BLaER1 (cell line): Measurements from ENCODE around the gene SCTR.

Experiments used
- H3K27ac ChIP-seq: shearing (Covaris generic); formaldehyde crosslinking; 2 replicates; pipeline ENCODE4 v1.8.1; 2022
- H3K27me3 ChIP-seq: shearing (Covaris generic); formaldehyde crosslinking; 2 replicates; pipeline ENCODE4 v1.8.1; 2022
- H3K36me3 ChIP-seq: shearing (Covaris generic); formaldehyde crosslinking; 2 replicates; pipeline ENCODE4 v1.8.1; 2022
- H3K4me1 ChIP-seq: shearing (Covaris generic); formaldehyde crosslinking; 2 replicates; pipeline ENCODE4 v1.8.1; 2022
- H3K4me2 ChIP-seq: shearing (Covaris generic); formaldehyde crosslinking; 2 replicates; pipeline ENCODE4 v1.8.1; 2022
- H3K4me3 ChIP-seq: shearing (Covaris generic); formaldehyde crosslinking; 2 replicates; pipeline ENCODE4 v1.8.1; 2022
- H3K9ac ChIP-seq: shearing (Covaris generic); formaldehyde crosslinking; 2 replicates; pipeline ENCODE4 v1.8.1; 2022
- H3K9me3 ChIP-seq: shearing (Covaris generic); formaldehyde crosslinking; 2 replicates; pipeline ENCODE4 v1.8.1; 2022
- H4K20me1 ChIP-seq: shearing (Covaris generic); formaldehyde crosslinking; 2 replicates; pipeline ENCODE4 v1.8.1; 2022
- Cebpa-rat ChIP-seq: shearing (Covaris generic); IDR thresholded peaks from 2 replicates; pipeline ENCODE4 v1.8.1; 2022

Gene SCTR

GRCh38 chr2:119512946-119513345, 11.3 kb downstream of the SCTR start:
- no peak overlapping the region for H3K27ac ChIP-seq
- no peak overlapping the region for H3K4me2 ChIP-seq
- no peaks in the 10 kb centered on the region for H3K9me3 ChIP-seq
- H4K20me1 ChIP-seq = no peaks in the 10 kb centered on the region
- no peaks in the 10 kb centered on the region for H3K27me3 ChIP-seq
- no peak overlapping the region for H3K9ac ChIP-seq
- H3K4me3 ChIP-seq = no peak overlapping the region
- TF ChIP-seq Cebpa-rat = no peak
- H3K36me3 ChIP-seq = no peaks in the 10 kb centered on the region
- no peaks in the 10 kb centered on the region for H3K4me1 ChIP-seq

DNA sequence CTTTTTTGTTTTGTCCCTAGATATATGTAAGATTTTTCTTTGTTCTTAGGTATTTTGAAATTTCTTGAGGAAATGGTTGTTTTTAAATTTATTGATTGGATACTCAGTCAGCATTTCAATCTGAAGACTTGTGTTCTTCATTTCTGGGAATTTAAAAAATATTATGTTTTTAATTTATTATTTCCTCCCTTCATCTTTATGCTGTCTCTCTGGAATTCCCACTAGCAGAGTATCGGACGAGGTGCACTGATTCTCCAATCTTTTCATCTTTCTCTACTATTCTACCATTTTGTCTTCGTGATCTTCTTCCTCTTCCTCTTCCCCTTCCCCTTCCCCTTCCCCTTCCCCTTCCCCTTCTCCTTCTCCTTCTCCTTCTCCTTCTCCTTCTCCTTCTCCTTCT, 12.3 kb downstream of the SCTR start:
- no peak for TF ChIP-seq Cebpa-rat
- H3K4me1 ChIP-seq = no peaks in the 10 kb centered on the region
- no peak overlapping the region for H3K9ac ChIP-seq
- H3K4me2 ChIP-seq = no peak overlapping the region
- no peaks in the 10 kb centered on the region for H3K27me3 ChIP-seq
- H3K27ac ChIP-seq = no peak overlapping the region
- no peaks in the 10 kb centered on the region for H3K9me3 ChIP-seq
- H4K20me1 ChIP-seq = no peaks in the 10 kb centered on the region
- no peak overlapping the region for H3K4me3 ChIP-seq
- H3K36me3 ChIP-seq = no peaks in the 10 kb centered on the region

- Histone ChIP-seq H3K27me3 (no peaks in the 10 kb centered on the region), H3K4me3 (no peak overlapping the region), H3K4me1 (no peaks in the 10 kb centered on the region), H3K27ac (no peak overlapping the region), H3K36me3 (no peaks in the 10 kb centered on the region), H3K4me2 (no peak overlapping the region), H3K9ac (no peak overlapping the region), H3K9me3 (peaks cover 4% of the 10 kb centered on the region; the same call in 1 of the 2 replicates), H4K20me1 (no peaks in the 10 kb centered on the region)
- TF ChIP-seq Cebpa-rat = no peak
Measured at GRCh38 chr2:119508756-119509155, 15.5 kb downstream of the SCTR start.

- TF ChIP-seq Cebpa-rat = no peak
- Histone ChIP-seq H3K4me3 (no peak overlapping the region), H3K9ac (no peak overlapping the region), H3K4me2 (no peak overlapping the region), H3K36me3 (no peaks in the 10 kb centered on the region), H3K27me3 (no peaks in the 10 kb centered on the region), H3K9me3 (peaks cover 13% of the 10 kb centered on the region), H4K20me1 (no peaks in the 10 kb centered on the region), H3K27ac (no peak overlapping the region), H3K4me1 (no peaks in the 10 kb centered on the region)
Measured at GRCh38 chr2:119496682-119497081, 27.6 kb downstream of the SCTR start.

DNA sequence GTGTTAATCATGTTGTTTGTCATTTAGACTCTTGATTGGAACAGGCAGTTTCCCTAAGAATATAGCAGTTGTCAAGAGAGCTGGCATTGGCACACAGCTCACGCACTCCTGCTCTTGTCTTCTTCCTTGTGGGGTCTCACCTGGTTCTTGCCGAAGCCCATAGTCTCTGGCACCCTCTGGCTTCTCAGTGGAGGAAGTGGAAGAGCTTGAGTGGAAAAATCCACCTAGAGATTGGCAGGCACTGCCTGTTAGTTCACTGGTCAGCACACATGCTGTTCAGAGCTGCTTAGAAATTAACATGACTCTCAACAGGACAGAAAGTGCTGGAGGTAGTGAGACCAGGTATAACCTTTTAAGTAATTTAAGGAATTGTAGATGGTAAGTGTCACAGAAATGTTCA, 28.3 kb downstream of the SCTR start:
- Histone ChIP-seq H3K4me3 (no peak overlapping the region), H3K9me3 (peaks cover 9% of the 10 kb centered on the region; the same call in 1 of the 2 replicates), H3K27me3 (no peaks in the 10 kb centered on the region), H3K27ac (no peak overlapping the region), H3K4me2 (no peak overlapping the region), H4K20me1 (no peaks in the 10 kb centered on the region), H3K9ac (no peak overlapping the region), H3K4me1 (no peaks in the 10 kb centered on the region), H3K36me3 (no peaks in the 10 kb centered on the region)
- no peak for TF ChIP-seq Cebpa-rat

- H4K20me1 ChIP-seq = no peaks in the 10 kb centered on the region
- no peaks in the 10 kb centered on the region for H3K4me1 ChIP-seq
- TF ChIP-seq Cebpa-rat = no peak
- H3K9me3 ChIP-seq = no peaks in the 10 kb centered on the region
- H3K4me3 ChIP-seq = no peak overlapping the region
- no peak overlapping the region for H3K27ac ChIP-seq
- H3K36me3 ChIP-seq = no peaks in the 10 kb centered on the region
- no peaks in the 10 kb centered on the region for H3K27me3 ChIP-seq
- no peak overlapping the region for H3K9ac ChIP-seq
- no peak overlapping the region for H3K4me2 ChIP-seq
Measured at GRCh38 chr2:119494163-119494790, 30.0 kb downstream of the SCTR start.

DNA sequence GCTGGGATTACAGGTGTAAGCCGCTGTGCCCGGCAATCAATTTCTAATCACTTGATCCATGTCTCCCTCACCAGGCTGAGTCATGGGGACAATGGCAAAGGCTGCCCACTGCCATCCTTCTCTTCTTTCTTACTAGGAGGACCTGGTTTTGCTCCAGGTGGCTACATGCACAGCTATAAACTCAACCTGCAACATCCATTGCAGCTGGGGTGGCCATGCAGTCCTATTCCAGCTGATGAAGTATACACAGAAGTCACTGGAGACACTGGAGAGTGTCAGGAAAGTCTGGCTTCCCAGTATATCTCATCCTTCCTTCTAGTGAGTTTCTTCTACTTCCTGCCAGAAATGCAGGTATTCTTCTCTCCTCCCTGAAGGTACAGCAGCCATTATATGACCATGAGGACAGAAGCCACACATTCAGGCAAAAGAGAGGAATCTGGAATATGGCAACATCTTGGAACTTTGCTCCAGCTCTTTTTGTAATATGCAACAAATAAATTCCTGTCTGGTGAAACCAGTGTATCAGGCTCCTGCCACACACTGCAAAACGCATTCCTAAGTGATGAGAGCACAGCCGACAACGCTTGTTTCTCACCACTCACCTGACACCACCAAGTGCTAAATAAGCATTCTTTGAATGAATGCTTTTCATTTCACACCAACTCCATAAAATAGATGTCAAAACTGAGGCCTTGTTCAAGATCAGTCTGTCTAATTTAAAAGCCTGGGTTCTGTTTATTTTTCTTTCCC, 32.3 kb downstream of the SCTR start:
- Histone ChIP-seq H4K20me1 (no peaks in the 10 kb centered on the region), H3K4me1 (peaks cover 13% of the 10 kb centered on the region), H3K4me2 (no peak overlapping the region), H3K9ac (no peak overlapping the region), H3K9me3 (no peaks in the 10 kb centered on the region), H3K27me3 (no peaks in the 10 kb centered on the region), H3K4me3 (no peak overlapping the region), H3K36me3 (no peaks in the 10 kb centered on the region), H3K27ac (no peak overlapping the region)
- TF ChIP-seq Cebpa-rat = no peak

GRCh38 chr2:119490653-119491195, 33.6 kb downstream of the SCTR start:
- Histone ChIP-seq H3K4me2 (no peak overlapping the region), H3K36me3 (no peaks in the 10 kb centered on the region), H3K9me3 (no peaks in the 10 kb centered on the region), H3K9ac (no peak overlapping the region), H3K27ac (no peak overlapping the region), H3K27me3 (no peaks in the 10 kb centered on the region), H4K20me1 (no peaks in the 10 kb centered on the region), H3K4me1 (peaks cover 16% of the 10 kb centered on the region), H3K4me3 (no peak overlapping the region)
- TF ChIP-seq Cebpa-rat = no peak; the same call in 1 of the 2 replicates

DNA sequence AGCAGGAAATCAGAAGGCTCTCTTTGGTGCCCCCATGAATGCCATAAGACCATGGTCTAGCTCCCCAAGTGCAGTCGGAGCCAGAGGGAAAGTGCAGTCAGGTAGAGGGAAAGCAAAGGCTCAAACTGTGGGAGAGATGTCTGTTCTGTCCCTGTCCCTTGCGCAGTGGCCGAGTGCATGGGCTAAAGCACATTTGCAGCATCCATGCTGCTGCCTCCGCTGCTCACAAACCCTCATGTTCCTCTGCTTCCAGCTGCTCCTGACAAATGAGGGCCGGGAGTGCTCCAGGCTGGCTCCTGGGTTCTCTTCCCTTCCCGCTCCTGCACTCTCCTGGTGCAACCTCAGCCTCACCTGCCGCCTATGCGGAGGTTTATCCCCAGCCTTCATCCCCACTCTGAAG, 34.2 kb downstream of the SCTR start:
- Histone ChIP-seq H3K9me3 (no peaks in the 10 kb centered on the region), H3K36me3 (no peaks in the 10 kb centered on the region), H3K4me2 (no peak overlapping the region), H3K27ac (no peak overlapping the region), H3K4me3 (no peak overlapping the region), H4K20me1 (no peaks in the 10 kb centered on the region), H3K9ac (no peak overlapping the region), H3K4me1 (peaks cover 21% of the 10 kb centered on the region), H3K27me3 (no peaks in the 10 kb centered on the region)
- no peak for TF ChIP-seq Cebpa-rat

GRCh38 chr2:119489232-119489952, 34.9 kb downstream of the SCTR start:
- Histone ChIP-seq H3K9me3 (no peaks in the 10 kb centered on the region), H3K27me3 (no peaks in the 10 kb centered on the region), H4K20me1 (no peaks in the 10 kb centered on the region), H3K36me3 (no peaks in the 10 kb centered on the region), H3K4me1 (peaks cover 25% of the 10 kb centered on the region), H3K9ac (no peak overlapping the region), H3K27ac (no peak overlapping the region), H3K4me3 (no peak overlapping the region), H3K4me2 (no peak overlapping the region)
- TF ChIP-seq Cebpa-rat = no peak
